H9 (cell line): ENCODE data around the gene CCNC. TPM values are rescaled to one million over a fixed set of nuclear protein-coding genes. Genes with fewer than 3 reads are reported as not detected.

Experiments
- DNase-seq: peaks from one replicate; pipeline ENCODE4 v3.0.0-alpha.2; 2017
- H2AFZ ChIP-seq: one replicate; pipeline ENCODE4 v1.6.1; 2013; ENCODE audit warnings: mild to moderate bottlenecking, low read length, control low read depth, moderate library complexity
- H2AK5ac ChIP-seq: 2 replicates; pipeline ENCODE4 v1.6.1; 2013; ENCODE audit warnings: low read length, control low read depth, mixed read lengths; ENCODE audit not compliant: insufficient read length
- H2BK120ac ChIP-seq: one replicate; pipeline ENCODE4 v1.6.1; 2013; ENCODE audit warnings: low read depth, mild to moderate bottlenecking, low read length, control low read depth, inconsistent platforms; ENCODE audit not compliant: poor library complexity, severe bottlenecking
- H2BK12ac ChIP-seq: 2 replicates; pipeline ENCODE4 v1.6.1; 2013; ENCODE audit warnings: low read length, control low read depth, mixed read lengths, low read depth; ENCODE audit not compliant: insufficient read length
- H2BK15ac ChIP-seq: 2 replicates; pipeline ENCODE4 v1.6.1; 2013; ENCODE audit warnings: low read depth, low read length, control low read depth
- H2BK20ac ChIP-seq: one replicate; pipeline ENCODE4 v1.6.1; 2013; ENCODE audit warnings: low read depth, mild to moderate bottlenecking, low read length, control low read depth, inconsistent platforms; ENCODE audit not compliant: poor library complexity, severe bottlenecking
- H2BK5ac ChIP-seq: 2 replicates; pipeline ENCODE4 v1.6.1; 2013; ENCODE audit warnings: low read length, control low read depth, mixed read lengths; ENCODE audit not compliant: insufficient read length
- H3K14ac ChIP-seq: 2 replicates; pipeline ENCODE4 v1.6.1; 2013; ENCODE audit warnings: low read length, control low read depth; ENCODE audit not compliant: insufficient read depth
- H3K18ac ChIP-seq: 2 replicates; pipeline ENCODE4 v1.6.1; 2013; ENCODE audit warnings: low read depth, mild to moderate bottlenecking, mixed read lengths, low read length, control low read depth; ENCODE audit not compliant: insufficient read length
- H3K23ac ChIP-seq: 2 replicates; pipeline ENCODE4 v1.6.1; 2013; ENCODE audit warnings: low read length, control low read depth, mixed read lengths, low read depth; ENCODE audit not compliant: insufficient read length
- H3K23me2 ChIP-seq: 2 replicates; pipeline ENCODE4 v1.6.1; 2013; ENCODE audit warnings: low read depth, mild to moderate bottlenecking, mixed read lengths, low read length, control low read depth; ENCODE audit not compliant: insufficient read length, poor library complexity, severe bottlenecking
- H3K27ac ChIP-seq: 2 replicates; pipeline ENCODE4 v1.5.1; 2013; ENCODE audit warnings: low read length, control low read depth, mixed read lengths, low read depth; ENCODE audit not compliant: insufficient read length
- H3K27me3 ChIP-seq: 2 replicates; pipeline ENCODE4 v1.6.1; 2013; ENCODE audit warnings: low read length, control low read depth, inconsistent platforms; ENCODE audit not compliant: insufficient read depth
- H3K4ac ChIP-seq: 2 replicates; pipeline ENCODE4 v1.6.1; 2013; ENCODE audit warnings: low read depth, mild to moderate bottlenecking, control low read depth, inconsistent platforms, low read length, moderate library complexity
- H3K4me1 ChIP-seq: 2 replicates; pipeline ENCODE4 v1.6.1; 2013; ENCODE audit warnings: low read length, control low read depth, inconsistent platforms; ENCODE audit not compliant: insufficient read depth
- H3K4me2 ChIP-seq: 2 replicates; pipeline ENCODE4 v1.6.1; 2013; ENCODE audit warnings: low read length, control low read depth, mixed read lengths; ENCODE audit not compliant: insufficient read length, insufficient read depth
- H3K56ac ChIP-seq: 2 replicates; pipeline ENCODE4 v1.6.1; 2013; ENCODE audit warnings: low read depth, mild to moderate bottlenecking, mixed read lengths, low read length, control low read depth; ENCODE audit not compliant: insufficient read length
- H3K79me1 ChIP-seq: 2 replicates; pipeline ENCODE4 v1.6.1; 2013; ENCODE audit warnings: low read depth, mild to moderate bottlenecking, moderate library complexity, low read length, control low read depth, inconsistent platforms; ENCODE audit not compliant: insufficient read depth, poor library complexity, severe bottlenecking
- H3K79me2 ChIP-seq: 2 replicates; pipeline ENCODE4 v1.6.1; 2013; ENCODE audit warnings: low read length, control low read depth, inconsistent platforms; ENCODE audit not compliant: insufficient read depth
- H3K9ac ChIP-seq: 2 replicates; pipeline ENCODE4 v1.6.1; 2013; ENCODE audit warnings: low read length, control low read depth, mixed read lengths; ENCODE audit not compliant: insufficient read length; ENCODE audit errors: extremely low read depth
- H3K9me3 ChIP-seq: one replicate; pipeline ENCODE4 v1.6.1; 2013; ENCODE audit warnings: low read depth, low read length, inconsistent platforms; ENCODE audit not compliant: control insufficient read depth
- H3T11ph ChIP-seq: one replicate; pipeline ENCODE4 v1.6.1; 2013; ENCODE audit warnings: mild to moderate bottlenecking, low read length, control low read depth, inconsistent platforms
- H4K20me1 ChIP-seq: one replicate; pipeline ENCODE4 v1.6.1; 2013; ENCODE audit not compliant: control insufficient read depth, insufficient read length, insufficient read depth
- H4K5ac ChIP-seq: 2 replicates; pipeline ENCODE4 v1.6.1; 2013; ENCODE audit warnings: low read depth, mild to moderate bottlenecking, mixed read lengths, low read length, control low read depth; ENCODE audit not compliant: insufficient read length
- H4K8ac ChIP-seq: replicated peaks from 2 replicates; pipeline ENCODE4 v1.6.1; 2013; ENCODE audit warnings: low read length, control low read depth, mixed read lengths, low read depth; ENCODE audit not compliant: insufficient read length
- H4K91ac ChIP-seq: 2 replicates; pipeline ENCODE4 v1.6.1; 2013; ENCODE audit warnings: low read depth, mild to moderate bottlenecking, moderate library complexity, mixed read lengths, low read length, control low read depth; ENCODE audit not compliant: insufficient read length
- H3K27ac Mint-ChIP-seq, 3 experiments: 2 replicates in 2 of 3; 3 replicates in 1 of 3; pipeline ENCODE4 v1.8.0; 2020 to 2021; ENCODE audit warnings: mixed read lengths in 3 of 3, mild to moderate bottlenecking in 1 of 3, moderate library complexity in 1 of 3
- H3K27me3 Mint-ChIP-seq: 2 replicates; pipeline ENCODE4 v1.8.0; 2021; ENCODE audit warnings: low read depth, mild to moderate bottlenecking, moderate library complexity, mixed read lengths
- H3K36me3 Mint-ChIP-seq, 3 experiments: 2 replicates in 2 of 3; 3 replicates in 1 of 3; pipeline ENCODE4 v1.8.0; 2020 to 2021; ENCODE audit warnings: low read depth in 3 of 3, mixed read lengths in 3 of 3; ENCODE audit not compliant: insufficient read depth in 1 of 3
- H3K4me1 Mint-ChIP-seq, 2 experiments: 2 replicates each; pipeline ENCODE4 v1.8.0; 2020; ENCODE audit warnings: mixed read lengths in 2 of 2
- H3K4me3 Mint-ChIP-seq, 2 experiments: 2 replicates in 1 of 2; 3 replicates in 1 of 2; pipeline ENCODE4 v1.8.0; 2020 to 2021; ENCODE audit warnings: mild to moderate bottlenecking in 2 of 2, mixed read lengths in 2 of 2, moderate library complexity in 1 of 2
- H3K9me3 Mint-ChIP-seq, 2 experiments: 2 replicates in 1 of 2; 3 replicates in 1 of 2; pipeline ENCODE4 v1.8.0; 2020; ENCODE audit warnings: mild to moderate bottlenecking in 2 of 2, mixed read lengths in 2 of 2, moderate library complexity in 1 of 2
- WGBS: extraction: QIAGEN DNeasy Blood & Tissue Kit; methylation state at CpG from one replicate; pipeline ENCODE4 v1.1.7; 2013; ENCODE audit warnings: missing lambda C conversion rate, low lambda C conversion rate, mixed read lengths; ENCODE audit not compliant: insufficient read length; ENCODE audit errors: extremely low coverage; 5-methylcytosine and 5-hydroxymethylcytosine counted together
- total RNA-seq: library from RNA; stranded (reverse); gene quantifications from 2 replicates; pipeline ENCODE4 v1.2.1, GENCODE V29; 2021
- TF ChIP-seq, protein P1 (sequence below): fragments of 200-600 bp; sonication (generic); conservative IDR thresholded peaks from 3 replicates; pipeline ENCODE4 v1.8.0; 2021; ENCODE audit warnings: antibody characterized with exemption, mild to moderate bottlenecking

Gene CCNC
- total RNA-seq, 1 experiment from 2014 or later = 112 TPM

- Histone ChIP-seq H2BK12ac (no peak overlapping the region), H4K8ac (no peak overlapping the region), H3K9me3 (no peaks in the 10 kb centered on the region), H3K4ac (no peak overlapping the region), H4K91ac (no peak overlapping the region), H3K4me2 (no peak overlapping the region), H3K79me2 (no peaks in the 10 kb centered on the region), H3K56ac (no peak overlapping the region), H3K23me2 (no peaks in the 10 kb centered on the region), H3K14ac (no peak overlapping the region), H3K9ac (no peak overlapping the region), H3K18ac (no peak overlapping the region), H2BK120ac (no peak overlapping the region), H2AFZ (no peak overlapping the region), H3T11ph (no peak overlapping the region), H3K27me3 (no peaks in the 10 kb centered on the region), H2BK20ac (no peak overlapping the region), H2BK5ac (no peak overlapping the region), H4K5ac (no peak overlapping the region), H4K20me1 (no peaks in the 10 kb centered on the region), H3K79me1 (no peaks in the 10 kb centered on the region), H3K23ac (no peak overlapping the region), H2AK5ac (no peak overlapping the region), H3K4me1 (no peaks in the 10 kb centered on the region), H2BK15ac (no peak overlapping the region), H3K27ac (no peak overlapping the region)
- no CpG with 5 or more reads among the region's 1 CpG for WGBS
- Mint-ChIP-seq H3K36me3 (peaks cover 10 to 75% (median 67%) of the 10 kb centered on the region in 3 experiments; a peak in 6 of 7 replicates), H3K27ac (0 out of 7 replicates have a peak overlapping the region, but pooled peaks of 1 of the 3 experiments have one; percentile 25), H3K9me3 (no peaks in the 10 kb centered on the region), H3K4me3 (no peak overlapping the region), H3K4me1 (no peaks in the 10 kb centered on the region; a peak in 1 of 4 replicates), H3K27me3 (no peaks in the 10 kb centered on the region)
- DNase-seq = no peak
- TF ChIP-seq, protein P1, sequence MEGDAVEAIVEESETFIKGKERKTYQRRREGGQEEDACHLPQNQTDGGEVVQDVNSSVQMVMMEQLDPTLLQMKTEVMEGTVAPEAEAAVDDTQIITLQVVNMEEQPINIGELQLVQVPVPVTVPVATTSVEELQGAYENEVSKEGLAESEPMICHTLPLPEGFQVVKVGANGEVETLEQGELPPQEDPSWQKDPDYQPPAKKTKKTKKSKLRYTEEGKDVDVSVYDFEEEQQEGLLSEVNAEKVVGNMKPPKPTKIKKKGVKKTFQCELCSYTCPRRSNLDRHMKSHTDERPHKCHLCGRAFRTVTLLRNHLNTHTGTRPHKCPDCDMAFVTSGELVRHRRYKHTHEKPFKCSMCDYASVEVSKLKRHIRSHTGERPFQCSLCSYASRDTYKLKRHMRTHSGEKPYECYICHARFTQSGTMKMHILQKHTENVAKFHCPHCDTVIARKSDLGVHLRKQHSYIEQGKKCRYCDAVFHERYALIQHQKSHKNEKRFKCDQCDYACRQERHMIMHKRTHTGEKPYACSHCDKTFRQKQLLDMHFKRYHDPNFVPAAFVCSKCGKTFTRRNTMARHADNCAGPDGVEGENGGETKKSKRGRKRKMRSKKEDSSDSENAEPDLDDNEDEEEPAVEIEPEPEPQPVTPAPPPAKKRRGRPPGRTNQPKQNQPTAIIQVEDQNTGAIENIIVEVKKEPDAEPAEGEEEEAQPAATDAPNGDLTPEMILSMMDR = no peak
These were observed 23.0 kb downstream of the CCNC start for GRCh38 chr6:99545442-99545841.
